ENCODE data around the gene RPL11.

DNA sequence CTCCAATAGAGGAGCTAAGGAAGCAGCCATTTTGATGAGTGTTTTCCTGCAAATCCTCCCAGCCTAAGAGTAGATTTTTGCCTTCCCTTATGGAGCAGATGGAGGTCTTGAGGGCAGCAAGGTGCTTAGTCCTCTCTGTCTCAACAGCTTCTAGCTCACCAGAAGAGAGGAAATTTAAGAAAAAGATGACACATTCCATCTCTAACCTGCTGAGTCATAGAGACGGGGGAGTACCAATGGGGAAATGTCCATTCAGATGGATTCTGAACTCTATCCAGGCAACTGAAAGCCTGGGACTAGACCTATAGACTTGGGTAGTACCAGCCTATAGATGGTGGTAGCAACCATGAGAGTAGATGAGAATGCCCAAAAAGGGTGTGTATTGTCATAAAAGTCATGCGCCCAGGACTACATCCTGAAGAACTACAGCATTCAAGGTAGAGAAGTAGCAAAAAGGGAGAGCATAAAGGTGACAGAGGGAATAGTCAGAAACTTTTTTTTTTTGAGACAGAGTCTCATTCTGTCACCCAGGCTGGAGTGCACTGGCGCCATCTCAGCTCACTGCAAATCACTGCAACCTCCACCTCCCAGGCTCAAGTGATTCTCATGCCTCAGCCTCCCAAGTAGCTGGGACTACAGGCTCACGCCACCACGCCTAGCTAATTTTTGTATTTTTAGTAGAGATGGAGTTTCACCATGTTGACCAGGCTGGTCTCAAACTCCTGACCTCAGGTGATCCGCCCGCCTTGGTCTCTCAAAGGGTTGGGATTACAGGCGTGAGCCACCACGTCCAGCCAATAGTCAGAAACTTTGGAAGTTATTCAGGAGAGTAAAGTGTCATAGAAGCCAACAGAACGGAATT is 41.0 kb downstream of the RPL11 start:
- no peak for TF ChIP-seq EZH2 (IDR thresholded peaks at IDR 0.05; ENCODE audit: borderline replicate concordance, insufficient read depth, low read length, poor library complexity, severe bottlenecking)
- no peak for TF ChIP-seq TAF1 (IDR thresholded peaks at IDR 0.05; ENCODE audit: low read depth)
- TF ChIP-seq, protein P1, sequence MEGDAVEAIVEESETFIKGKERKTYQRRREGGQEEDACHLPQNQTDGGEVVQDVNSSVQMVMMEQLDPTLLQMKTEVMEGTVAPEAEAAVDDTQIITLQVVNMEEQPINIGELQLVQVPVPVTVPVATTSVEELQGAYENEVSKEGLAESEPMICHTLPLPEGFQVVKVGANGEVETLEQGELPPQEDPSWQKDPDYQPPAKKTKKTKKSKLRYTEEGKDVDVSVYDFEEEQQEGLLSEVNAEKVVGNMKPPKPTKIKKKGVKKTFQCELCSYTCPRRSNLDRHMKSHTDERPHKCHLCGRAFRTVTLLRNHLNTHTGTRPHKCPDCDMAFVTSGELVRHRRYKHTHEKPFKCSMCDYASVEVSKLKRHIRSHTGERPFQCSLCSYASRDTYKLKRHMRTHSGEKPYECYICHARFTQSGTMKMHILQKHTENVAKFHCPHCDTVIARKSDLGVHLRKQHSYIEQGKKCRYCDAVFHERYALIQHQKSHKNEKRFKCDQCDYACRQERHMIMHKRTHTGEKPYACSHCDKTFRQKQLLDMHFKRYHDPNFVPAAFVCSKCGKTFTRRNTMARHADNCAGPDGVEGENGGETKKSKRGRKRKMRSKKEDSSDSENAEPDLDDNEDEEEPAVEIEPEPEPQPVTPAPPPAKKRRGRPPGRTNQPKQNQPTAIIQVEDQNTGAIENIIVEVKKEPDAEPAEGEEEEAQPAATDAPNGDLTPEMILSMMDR (IDR thresholded peaks at IDR 0.05; ENCODE audit: poor library complexity, severe bottlenecking) = no peak
- no peak for TF ChIP-seq POLR2AphosphoS5 (IDR thresholded peaks at IDR 0.05)
- no peak for TF ChIP-seq MXI1 (conservative IDR thresholded peaks at IDR 0.05; ENCODE audit: poor library complexity, severe bottlenecking)
- no peak for TF ChIP-seq EP300 (conservative IDR thresholded peaks at IDR 0.05; ENCODE audit: poor library complexity, severe bottlenecking)
